Endothelial cell of umbilical vein (primary cell): ENCODE results near the gene GSTK1.

Experiments used
- EZH2 ChIP-seq: IDR thresholded peaks from 2 replicates; pipeline ENCODE4 v1.6.1; 2012; ENCODE audit warnings: borderline replicate concordance, low read depth, mild to moderate bottlenecking, moderate library complexity, low read length, inconsistent platforms; ENCODE audit not compliant: severe bottlenecking
- FOS ChIP-seq: IDR thresholded peaks from 2 replicates; pipeline ENCODE4 v1.6.1; 2011; ENCODE audit warnings: mild to moderate bottlenecking, low read length, moderate library complexity, borderline replicate concordance; ENCODE audit not compliant: insufficient read depth
- GATA2 ChIP-seq: IDR thresholded peaks from 2 replicates; pipeline ENCODE4 v1.7.0; 2011; ENCODE audit warnings: low read depth, mild to moderate bottlenecking, moderate library complexity, mixed read lengths, low read length; ENCODE audit not compliant: insufficient read length, insufficient read depth
- JUN ChIP-seq: IDR thresholded peaks from 2 replicates; pipeline ENCODE4 v1.6.1; 2011; ENCODE audit warnings: borderline replicate concordance, low read depth; ENCODE audit not compliant: insufficient read length, insufficient read depth
- MYC ChIP-seq: IDR thresholded peaks from one replicate; pipeline ENCODE4 v1.6.1; 2011; ENCODE audit warnings: mild to moderate bottlenecking, low read depth, low read length
- POLR2A ChIP-seq: IDR thresholded peaks from 2 replicates; pipeline ENCODE4 v1.6.1; 2012; ENCODE audit warnings: low read depth, mild to moderate bottlenecking, control low read depth, low read length
- POLR2AphosphoS5 ChIP-seq: IDR thresholded peaks from 2 replicates; pipeline ENCODE4 v1.6.1; 2012; ENCODE audit warnings: low read depth, mild to moderate bottlenecking, control low read depth, low read length, moderate library complexity; ENCODE audit not compliant: insufficient read depth
- TF ChIP-seq, protein P1 (sequence below), 2 donors: IDR thresholded peaks; 1 replicate in 1 of 2; 2 replicates in 1 of 2; pipeline ENCODE4 v1.5.1; 2011; ENCODE audit warnings: low read length in 2 of 2, mild to moderate bottlenecking in 2 of 2, moderate library complexity in 2 of 2, control low read depth in 1 of 2, inconsistent platforms in 1 of 2, low read depth in 1 of 2; ENCODE audit not compliant: insufficient read depth in 1 of 2; ENCODE audit errors: extremely low read depth in 1 of 2
- TF ChIP-seq, protein P2 (sequence below): IDR thresholded peaks from 2 replicates; pipeline ENCODE4 v1.6.1; 2011; ENCODE audit not compliant: insufficient read depth, insufficient read length

DNA sequence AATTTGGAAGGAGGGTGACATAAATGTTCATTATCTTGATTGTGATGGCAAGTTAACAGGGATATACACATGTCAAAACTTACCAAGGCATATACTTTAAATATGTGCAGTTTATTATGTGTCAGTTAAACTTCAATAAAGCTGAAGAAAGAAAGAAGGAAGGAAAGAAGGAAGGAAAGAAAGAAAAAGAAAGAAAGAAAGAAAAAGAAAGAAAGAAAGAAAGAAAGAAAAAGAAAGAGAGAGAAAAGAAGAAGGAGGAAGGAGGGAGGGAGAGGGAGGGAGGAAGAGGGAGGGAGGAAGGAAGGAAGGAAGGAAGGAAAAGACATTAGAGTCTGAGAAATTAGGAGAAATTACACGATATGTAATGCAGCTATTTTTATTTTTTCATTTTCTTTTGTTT is 15.9 kb upstream of the GSTK1 start:
- TF ChIP-seq POLR2A (no peak), EZH2 (no peak), POLR2AphosphoS5 (no peak), JUN (no peak), GATA2 (no peak), MYC (no peak), FOS (no peak)
- TF ChIP-seq, protein P1, sequence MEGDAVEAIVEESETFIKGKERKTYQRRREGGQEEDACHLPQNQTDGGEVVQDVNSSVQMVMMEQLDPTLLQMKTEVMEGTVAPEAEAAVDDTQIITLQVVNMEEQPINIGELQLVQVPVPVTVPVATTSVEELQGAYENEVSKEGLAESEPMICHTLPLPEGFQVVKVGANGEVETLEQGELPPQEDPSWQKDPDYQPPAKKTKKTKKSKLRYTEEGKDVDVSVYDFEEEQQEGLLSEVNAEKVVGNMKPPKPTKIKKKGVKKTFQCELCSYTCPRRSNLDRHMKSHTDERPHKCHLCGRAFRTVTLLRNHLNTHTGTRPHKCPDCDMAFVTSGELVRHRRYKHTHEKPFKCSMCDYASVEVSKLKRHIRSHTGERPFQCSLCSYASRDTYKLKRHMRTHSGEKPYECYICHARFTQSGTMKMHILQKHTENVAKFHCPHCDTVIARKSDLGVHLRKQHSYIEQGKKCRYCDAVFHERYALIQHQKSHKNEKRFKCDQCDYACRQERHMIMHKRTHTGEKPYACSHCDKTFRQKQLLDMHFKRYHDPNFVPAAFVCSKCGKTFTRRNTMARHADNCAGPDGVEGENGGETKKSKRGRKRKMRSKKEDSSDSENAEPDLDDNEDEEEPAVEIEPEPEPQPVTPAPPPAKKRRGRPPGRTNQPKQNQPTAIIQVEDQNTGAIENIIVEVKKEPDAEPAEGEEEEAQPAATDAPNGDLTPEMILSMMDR (IDR thresholded peaks at IDR 0.05; ENCODE audit: extremely low read depth in 1 of 2, insufficient read depth in 1 of 2, low read depth in 1 of 2, low read length in 2 of 2) = no peak
- TF ChIP-seq, protein P2, sequence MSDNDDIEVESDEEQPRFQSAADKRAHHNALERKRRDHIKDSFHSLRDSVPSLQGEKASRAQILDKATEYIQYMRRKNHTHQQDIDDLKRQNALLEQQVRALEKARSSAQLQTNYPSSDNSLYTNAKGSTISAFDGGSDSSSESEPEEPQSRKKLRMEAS = no peak
